HepG2 (cell line): ENCODE results near the gene PROC. TPM values are rescaled to one million over a fixed set of nuclear protein-coding genes. Genes with fewer than 3 reads are reported as not detected.

Experiments
- ATAC-seq: fragments of 200-7000 bp; cut with Tn5 transposase; 3 replicates; pipeline ENCODE4 v1.9.1; 2020; ENCODE audit warnings: mild to moderate bottlenecking, moderate library complexity
- BruUV-seq: library from RNA; stranded (reverse); fragments of 400-500 nt; replicated peaks from 2 replicates; lab custom pipeline; 2021; lab: Mats Ljungman, UMichigan
- CTCF ChIA-PET: fragments of 300-600 bp; formaldehyde crosslinking; extraction: SDS; loops from one replicate; lab custom pipeline; 2021; ENCODE audit warnings: low total read pairs, inconsistent platforms, low intra/inter-chr PET ratio; lab: Yijun Ruan, JAX
- POLR2A ChIA-PET: fragments of 350-600 bp; sonication (Branson Sonifier 250); formaldehyde crosslinking; loops from one replicate; lab custom pipeline; 2020; ENCODE audit warnings: antibody characterized with exemption, inconsistent platforms; lab: Yijun Ruan, JAX
- DNase-seq: peaks from one replicate; pipeline ENCODE4 v3.0.0-alpha.2; 2015; ENCODE audit warnings: low spot score
- FAIRE-seq: peaks from 3 replicates; lab custom pipeline; 2011; peaks lifted over from hg19 to GRCh38; lab: Jason Lieb, UNC
- H2AFZ ChIP-seq: one replicate; pipeline ENCODE4 v1.6.1; 2011; ENCODE audit warnings: low read length, inconsistent platforms
- H3K27ac ChIP-seq: fragments of 300-600 bp; 3 replicates; pipeline ENCODE4 v1.8.0; 2011; ENCODE audit warnings: mixed run types, mild to moderate bottlenecking, mixed read lengths, low read length, inconsistent platforms; ENCODE audit not compliant: insufficient read depth; ENCODE audit errors: extremely low read length
- H3K27me3 ChIP-seq, 2 experiments: fragments of 200-600 bp in 1 of 2; 2 replicates in 1 of 2; 3 replicates in 1 of 2; pipeline versions ENCODE4 v1.6.0 to v1.8.0; 2011; ENCODE audit warnings: low read length in 2 of 2, mild to moderate bottlenecking in 2 of 2, moderate library complexity in 2 of 2, inconsistent platforms in 1 of 2; ENCODE audit not compliant: insufficient read depth in 2 of 2, control insufficient read depth in 1 of 2
- H3K36me3 ChIP-seq, 2 experiments: fragments of 200-600 bp in 1 of 2; replicated peaks in 1 of 2; 2 replicates in 1 of 2; 3 replicates in 1 of 2; pipeline versions ENCODE4 v1.5.1 to v1.8.0; 2011; ENCODE audit warnings: low read length in 2 of 2, inconsistent platforms in 1 of 2; ENCODE audit not compliant: insufficient read depth in 2 of 2, control insufficient read depth in 1 of 2
- H3K4me1 ChIP-seq: 2 replicates; pipeline ENCODE4 v1.5.1; 2012; ENCODE audit warnings: low read length, inconsistent platforms; ENCODE audit not compliant: insufficient read depth
- H3K4me2 ChIP-seq: 2 replicates; pipeline ENCODE4 v1.6.0; 2011; ENCODE audit warnings: low read depth, low read length, inconsistent platforms
- H3K4me3 ChIP-seq, 3 experiments: fragments of 200-600 bp in 1 of 3; sonication (generic), shearing (Covaris generic) in 1 of 3; replicated peaks in 1 of 3; 2 replicates each; pipeline ENCODE4 v1.5.1; 2011 to 2016; ENCODE audit warnings: low read length in 3 of 3, inconsistent platforms in 2 of 3, low read depth in 2 of 3, mild to moderate bottlenecking in 2 of 3, control low read depth in 1 of 3, mixed read lengths in 1 of 3; ENCODE audit not compliant: insufficient read depth in 1 of 3
- H3K79me2 ChIP-seq: one replicate; pipeline ENCODE4 v1.6.1; 2011; ENCODE audit warnings: low read length, inconsistent platforms; ENCODE audit not compliant: insufficient read depth
- H3K9ac ChIP-seq: 2 replicates; pipeline ENCODE4 v1.6.0; 2011; ENCODE audit warnings: mild to moderate bottlenecking, low read depth, low read length, inconsistent platforms; ENCODE audit not compliant: insufficient read depth
- H3K9me3 ChIP-seq: 2 replicates; pipeline ENCODE4 v1.5.1; 2012; ENCODE audit warnings: mild to moderate bottlenecking, low read length
- H4K20me1 ChIP-seq: 2 replicates; pipeline ENCODE4 v1.6.0; 2011; ENCODE audit warnings: inconsistent platforms, mild to moderate bottlenecking, low read length, moderate library complexity; ENCODE audit not compliant: insufficient read depth
- MEIS1 ChIP-seq: sonication (generic); formaldehyde crosslinking; IDR thresholded peaks from 2 replicates; pipeline ENCODE4 v1.9.0; 2021; ENCODE audit warnings: mild to moderate bottlenecking, missing genetic modification reagents, moderate library complexity, borderline replicate concordance
- NFATC3 ChIP-seq: sonication (generic); formaldehyde crosslinking; IDR thresholded peaks from 2 replicates; pipeline ENCODE4 v1.5.1; 2020; ENCODE audit warnings: mild to moderate bottlenecking, missing genetic modification reagents
- RCOR2 ChIP-seq: IDR thresholded peaks from 2 replicates; pipeline ENCODE4 v1.6.1; 2016; ENCODE audit warnings: missing biosample characterization, missing genetic modification reagents
- RORA ChIP-seq: sonication (generic); formaldehyde crosslinking; IDR thresholded peaks from 2 replicates; pipeline ENCODE4 v1.5.0; 2020; ENCODE audit warnings: mild to moderate bottlenecking, missing genetic modification reagents, moderate library complexity
- SP4 ChIP-seq: sonication (generic); formaldehyde crosslinking; IDR thresholded peaks from 2 replicates; pipeline ENCODE4 v1.8.1; 2023; ENCODE audit warnings: mild to moderate bottlenecking, missing genetic modification reagents
- TGIF2 ChIP-seq: IDR thresholded peaks from 2 replicates; pipeline ENCODE4 v1.6.1; 2016; ENCODE audit warnings: control low read depth, missing compliant biosample characterization
- ZFAT ChIP-seq: sonication (generic); formaldehyde crosslinking; conservative IDR thresholded peaks from 2 replicates; pipeline ENCODE4 v1.8.1; 2023; ENCODE audit warnings: missing genetic modification reagents, inconsistent platforms
- ZKSCAN5 ChIP-seq: sonication (generic); formaldehyde crosslinking; IDR thresholded peaks from 2 replicates; pipeline ENCODE4 v1.5.1; 2020; ENCODE audit warnings: mild to moderate bottlenecking, missing genetic modification reagents
- ZNF550 ChIP-seq: sonication (generic); formaldehyde crosslinking; IDR thresholded peaks from 2 replicates; pipeline ENCODE4 v1.4.0; 2020; ENCODE audit warnings: mild to moderate bottlenecking, missing genetic modification reagents, borderline replicate concordance
- ZNF703 ChIP-seq: sonication (generic); formaldehyde crosslinking; IDR thresholded peaks from 2 replicates; pipeline ENCODE4 v1.5.1; 2020; ENCODE audit warnings: missing genetic modification reagents, mild to moderate bottlenecking, moderate library complexity, borderline replicate concordance
- ZNF788 ChIP-seq: sonication (generic); formaldehyde crosslinking; IDR thresholded peaks from 2 replicates; pipeline ENCODE4 v1.5.0; 2020; ENCODE audit warnings: mild to moderate bottlenecking, missing genetic modification reagents, borderline replicate concordance
- ZSCAN29 ChIP-seq: sonication (generic); formaldehyde crosslinking; conservative IDR thresholded peaks from 2 replicates; pipeline ENCODE4 v1.4.0; 2020; ENCODE audit warnings: mild to moderate bottlenecking, missing genetic modification reagents
- WGBS: methylation state at CpG from one replicate; pipeline ENCODE4 v1.1.6; 2017; ENCODE audit warnings: low lambda C conversion rate; 5-methylcytosine and 5-hydroxymethylcytosine counted together
- in situ Hi-C: cut with HindIII; loops from 2 replicates; pipeline ENCODE4 v1.10.0; 2017; ENCODE audit warnings: low pct_unique_long_range_greater_than_20kb; ENCODE audit not compliant: extremely low pct_ligation_motif_present
- intact Hi-C: fragments of 100-400 bp; cut with micrococcal nuclease; formaldehyde crosslinking; loops from one replicate; pipeline ENCODE4 v1.10.0; 2022; ENCODE audit not compliant: unreplicated experiment
- polyA plus RNA-seq, 8 experiments: library from polyadenylated mRNA; depleted of rRNA in 3 of 8; stranded (reverse) in 7 of 8; unstranded in 1 of 8; fragments of >200 nt; fragmentation: Illumina TruSeq in 4 of 8; extraction: Trizol in 4 of 8; gene quantifications; 2 replicates each; pipeline versions ENCODE4 v1.2.1 to v1.2.3, GENCODE V29; 2011 to 2016; ENCODE audit warnings: low read depth in 4 of 8, missing spikeins in 1 of 8, mixed read lengths in 1 of 8; ENCODE audit not compliant: insufficient read depth in 1 of 8
- total RNA-seq, 5 experiments: library from RNA; depleted of rRNA; stranded (reverse); fragments of >200 nt; fragmentation: Illumina TruSeq; extraction: Trizol; gene quantifications; 2 replicates each; pipeline ENCODE4 v1.2.3, GENCODE V29; 2016; ENCODE audit warnings: low read depth in 1 of 5
- TF ChIP-seq, protein P1 (sequence below): sonication (generic); formaldehyde crosslinking; IDR thresholded peaks from 2 replicates; pipeline ENCODE4 v1.4.0; 2020; ENCODE audit warnings: mild to moderate bottlenecking, missing genetic modification reagents, borderline replicate concordance
- TF ChIP-seq, protein P2 (sequence below): sonication (generic); formaldehyde crosslinking; IDR thresholded peaks from 2 replicates; pipeline ENCODE4 v1.8.0; 2023; ENCODE audit warnings: mild to moderate bottlenecking, missing genetic modification reagents

PROC gene
- total and polyA plus RNA-seq, 2 of the 13 experiments (the other 11 are each of a cell fraction or from before 2014, with no cell fraction given), result 134 to 185 TPM

- H3K4me1 ChIP-seq, result peaks cover 50% of the 10 kb centered on the region
- peak overlapping the region; percentile 72 for H3K27ac ChIP-seq
- peak overlapping the region; percentile 93 for H3K4me2 ChIP-seq
- peak overlapping the region; percentile 83 for H3K9ac ChIP-seq
- ATAC-seq (peak; percentile 5), FAIRE-seq (no peak), DNase-seq (no peak)
- no peaks in the 10 kb centered on the region for H3K9me3 ChIP-seq
- H3K36me3 ChIP-seq, result peaks cover 2 to 5% of the 10 kb centered on the region in 2 experiments; a peak in 2 of 5 replicates
- TSS peak; percentile 68 for BruUV-seq
- peaks cover 39% of the 10 kb centered on the region for H3K79me2 ChIP-seq
- in situ Hi-C loops (no loop called here), intact Hi-C loops (no loop called here)
- 28% methylated on average over 8 of the region's 8 CpGs for WGBS
- H4K20me1 ChIP-seq, result peaks cover 22% of the 10 kb centered on the region
- peak overlapping the region; percentile 22 for H2AFZ ChIP-seq
- H3K27me3 ChIP-seq, result no peaks in the 10 kb centered on the region; a peak in 1 of 5 replicates
- POLR2A ChIA-PET, result interaction anchor here (0.7 to 2.3 kb wide), 11 partner anchors 10 to 67 kb away, joined by 3 to 44 read pairs (median 8); partner anchors contain the start of gene PROC
- peak overlapping the region; percentile 61 to 87 (median 71) for H3K4me3 ChIP-seq
- CTCF ChIA-PET, result no interaction called here
- TF ChIP-seq ZNF788 (CRISPR knock-in tag) (no peak), ZNF550 (CRISPR knock-in tag) (no peak), MEIS1 (0 out of 2 replicates have a peak, but pooled peaks have one; percentile 48), ZNF703 (no peak), SP4 (CRISPR knock-in tag) (no peak), ZFAT (no peak), NFATC3 (CRISPR knock-in tag) (0 out of 2 replicates have a peak, but pooled peaks have one; percentile 74), ZKSCAN5 (CRISPR knock-in tag) (no peak), ZSCAN29 (CRISPR knock-in tag) (no peak), RORA (CRISPR knock-in tag) (no peak), TGIF2 (CRISPR knock-in tag) (peak; percentile 35), RCOR2 (CRISPR knock-in tag) (0 out of 2 replicates have a peak, but pooled peaks have one; percentile 9)
- TF ChIP-seq, protein P1, sequence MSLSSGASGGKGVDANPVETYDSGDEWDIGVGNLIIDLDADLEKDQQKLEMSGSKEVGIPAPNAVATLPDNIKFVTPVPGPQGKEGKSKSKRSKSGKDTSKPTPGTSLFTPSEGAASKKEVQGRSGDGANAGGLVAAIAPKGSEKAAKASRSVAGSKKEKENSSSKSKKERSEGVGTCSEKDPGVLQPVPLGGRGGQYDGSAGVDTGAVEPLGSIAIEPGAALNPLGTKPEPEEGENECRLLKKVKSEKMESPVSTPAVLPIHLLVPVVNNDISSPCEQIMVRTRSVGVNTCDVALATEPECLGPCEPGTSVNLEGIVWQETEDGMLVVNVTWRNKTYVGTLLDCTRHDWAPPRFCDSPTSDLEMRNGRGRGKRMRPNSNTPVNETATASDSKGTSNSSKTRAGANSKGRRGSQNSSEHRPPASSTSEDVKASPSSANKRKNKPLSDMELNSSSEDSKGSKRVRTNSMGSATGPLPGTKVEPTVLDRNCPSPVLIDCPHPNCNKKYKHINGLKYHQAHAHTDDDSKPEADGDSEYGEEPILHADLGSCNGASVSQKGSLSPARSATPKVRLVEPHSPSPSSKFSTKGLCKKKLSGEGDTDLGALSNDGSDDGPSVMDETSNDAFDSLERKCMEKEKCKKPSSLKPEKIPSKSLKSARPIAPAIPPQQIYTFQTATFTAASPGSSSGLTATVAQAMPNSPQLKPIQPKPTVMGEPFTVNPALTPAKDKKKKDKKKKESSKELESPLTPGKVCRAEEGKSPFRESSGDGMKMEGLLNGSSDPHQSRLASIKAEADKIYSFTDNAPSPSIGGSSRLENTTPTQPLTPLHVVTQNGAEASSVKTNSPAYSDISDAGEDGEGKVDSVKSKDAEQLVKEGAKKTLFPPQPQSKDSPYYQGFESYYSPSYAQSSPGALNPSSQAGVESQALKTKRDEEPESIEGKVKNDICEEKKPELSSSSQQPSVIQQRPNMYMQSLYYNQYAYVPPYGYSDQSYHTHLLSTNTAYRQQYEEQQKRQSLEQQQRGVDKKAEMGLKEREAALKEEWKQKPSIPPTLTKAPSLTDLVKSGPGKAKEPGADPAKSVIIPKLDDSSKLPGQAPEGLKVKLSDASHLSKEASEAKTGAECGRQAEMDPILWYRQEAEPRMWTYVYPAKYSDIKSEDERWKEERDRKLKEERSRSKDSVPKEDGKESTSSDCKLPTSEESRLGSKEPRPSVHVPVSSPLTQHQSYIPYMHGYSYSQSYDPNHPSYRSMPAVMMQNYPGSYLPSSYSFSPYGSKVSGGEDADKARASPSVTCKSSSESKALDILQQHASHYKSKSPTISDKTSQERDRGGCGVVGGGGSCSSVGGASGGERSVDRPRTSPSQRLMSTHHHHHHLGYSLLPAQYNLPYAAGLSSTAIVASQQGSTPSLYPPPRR (CRISPR knock-in tag), result no peak
- TF ChIP-seq, protein P2, sequence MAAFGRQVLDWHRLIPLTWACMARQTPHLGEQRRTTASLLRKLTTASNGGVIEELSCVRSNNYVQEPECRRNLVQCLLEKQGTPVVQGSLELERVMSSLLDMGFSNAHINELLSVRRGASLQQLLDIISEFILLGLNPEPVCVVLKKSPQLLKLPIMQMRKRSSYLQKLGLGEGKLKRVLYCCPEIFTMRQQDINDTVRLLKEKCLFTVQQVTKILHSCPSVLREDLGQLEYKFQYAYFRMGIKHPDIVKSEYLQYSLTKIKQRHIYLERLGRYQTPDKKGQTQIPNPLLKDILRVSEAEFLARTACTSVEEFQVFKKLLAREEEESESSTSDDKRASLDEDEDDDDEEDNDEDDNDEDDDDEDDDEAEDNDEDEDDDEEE (CRISPR knock-in tag), result 0 out of 2 replicates have a peak, but pooled peaks have one; percentile 26
Observed at GRCh38 chr2:127388423-127389164, 29.6 kb upstream of the PROC start.
